ENCODE measurements around the gene XXYLT1.
"Not testable (repeated sequence)": the region's sequence is repeated elsewhere in the genome, so short reads cannot be mapped to it uniquely, and the experiment has no call there.

The XXYLT1 gene

GRCh38 chr3:195236801-195237570, 34.0 kb downstream of the XXYLT1 start:
- Histone ChIP-seq H2BK5ac (ENCODE audit: low read depth, low read length, poor library complexity, severe bottlenecking) (no peak overlapping the region), H2AFZ (ENCODE audit: low read depth, low read length) (no peak overlapping the region), H4K91ac (ENCODE audit: low read length) (no peak overlapping the region), H4K8ac (ENCODE audit: low read length) (no peak overlapping the region), H3K4ac (ENCODE audit: low read depth in 1 of 2, low read length in 2 of 2) (no peak overlapping the region), H3K9me3 (ENCODE audit: control insufficient read depth, low read length) (peaks cover 5% of the 10 kb centered on the region), H2BK120ac (ENCODE audit: low read depth, low read length) (no peak overlapping the region), H3K9ac (ENCODE audit: low read length) (no peak overlapping the region), H2BK12ac (ENCODE audit: low read length in 2 of 2) (no peak overlapping the region), H3K36me3 (ENCODE audit: control insufficient read depth in 1 of 2, insufficient read depth in 2 of 2, low read depth in 1 of 2, low read length in 2 of 2) (peaks cover 0 to 5% of the 10 kb centered on the region in 2 experiments), H3K27me3 (ENCODE audit: control insufficient read depth in 1 of 2, insufficient read depth in 1 of 2, low read length in 2 of 2) (no peaks in the 10 kb centered on the region), H3K4me1 (ENCODE audit: control insufficient read depth, insufficient read depth, low read depth, low read length) (peaks cover 8% of the 10 kb centered on the region), H3K79me1 (replicated peaks; ENCODE audit: low read length, poor library complexity, severe bottlenecking) (peaks cover 26% of the 10 kb centered on the region), H3K4me3 (ENCODE audit: insufficient read depth in 1 of 2, low read depth in 1 of 2, low read length in 2 of 2) (no peak overlapping the region), H2AK5ac (ENCODE audit: low read length, severe bottlenecking) (no peak overlapping the region), H3K18ac (ENCODE audit: low read depth in 1 of 2, low read length in 2 of 2) (no peak overlapping the region), H3K4me2 (ENCODE audit: low read length, poor library complexity, severe bottlenecking) (no peak overlapping the region), H2BK15ac (ENCODE audit: low read depth, poor library complexity, severe bottlenecking) (no peak overlapping the region), H3K14ac (ENCODE audit: low read length in 2 of 2) (no peak overlapping the region), H3K23ac (ENCODE audit: low read length in 2 of 2) (no peak overlapping the region), H3K27ac (ENCODE audit: low read length, poor library complexity, severe bottlenecking) (no peak overlapping the region)
- no peak for DNase-seq
- over 99% methylated on average over 6 of the region's 10 CpGs for WGBS

- Histone ChIP-seq H2BK5ac (ENCODE audit: low read depth, low read length, poor library complexity, severe bottlenecking) (no peak overlapping the region), H3K36me3 (ENCODE audit: control insufficient read depth in 1 of 2, insufficient read depth in 2 of 2, low read depth in 1 of 2, low read length in 2 of 2) (peaks cover 0 to 5% of the 10 kb centered on the region in 2 experiments), H3K4me3 (ENCODE audit: insufficient read depth in 1 of 2, low read depth in 1 of 2, low read length in 2 of 2) (no peak overlapping the region), H3K14ac (ENCODE audit: low read length in 2 of 2) (no peak overlapping the region), H3K27me3 (ENCODE audit: control insufficient read depth in 1 of 2, insufficient read depth in 1 of 2, low read length in 2 of 2) (no peaks in the 10 kb centered on the region), H3K9ac (ENCODE audit: low read length) (no peak overlapping the region), H2AFZ (ENCODE audit: low read depth, low read length) (no peak overlapping the region), H3K18ac (ENCODE audit: low read depth in 1 of 2, low read length in 2 of 2) (no peak overlapping the region), H3K4me1 (ENCODE audit: control insufficient read depth, insufficient read depth, low read depth, low read length) (peaks cover 7% of the 10 kb centered on the region), H3K27ac (ENCODE audit: low read length, poor library complexity, severe bottlenecking) (no peak overlapping the region), H3K9me3 (ENCODE audit: control insufficient read depth, low read length) (peaks cover 5% of the 10 kb centered on the region), H3K4me2 (ENCODE audit: low read length, poor library complexity, severe bottlenecking) (no peak overlapping the region), H4K8ac (ENCODE audit: low read length) (no peak overlapping the region), H3K79me1 (replicated peaks; ENCODE audit: low read length, poor library complexity, severe bottlenecking) (peaks cover 25% of the 10 kb centered on the region), H2BK120ac (ENCODE audit: low read depth, low read length) (no peak overlapping the region), H3K23ac (ENCODE audit: low read length in 2 of 2) (no peak overlapping the region), H4K91ac (ENCODE audit: low read length) (no peak overlapping the region), H3K4ac (ENCODE audit: low read depth in 1 of 2, low read length in 2 of 2) (no peak overlapping the region), H2AK5ac (ENCODE audit: low read length, severe bottlenecking) (no peak overlapping the region), H2BK15ac (ENCODE audit: low read depth, poor library complexity, severe bottlenecking) (no peak overlapping the region), H2BK12ac (ENCODE audit: low read length in 2 of 2) (peak overlapping the region in 1 of 2 experiments; percentile 24)
- 97% methylated on average over 5 of the region's 5 CpGs for WGBS
- DNase-seq: no peak
Observed at GRCh38 chr3:195236076-195236798, 34.7 kb downstream of the XXYLT1 start.

GRCh38 chr3:195230244-195230643, 40.7 kb downstream of the XXYLT1 start:
- no peak overlapping the region for H3K14ac ChIP-seq (ENCODE audit: low read length in 2 of 2)
- no peak overlapping the region for H3K27ac ChIP-seq (ENCODE audit: low read length, poor library complexity, severe bottlenecking)

GRCh38 chr3:195228886-195229285, 42.1 kb downstream of the XXYLT1 start:
- not testable (repeated sequence) for H2BK12ac ChIP-seq (ENCODE audit: low read length in 2 of 2)

More at GRCh38 chr3:195230244-195230643, 40.7 kb downstream of the XXYLT1 start:
- no peak overlapping the region for H3K9ac ChIP-seq (ENCODE audit: low read length)
- H2AK5ac ChIP-seq (ENCODE audit: low read length, severe bottlenecking): no peak overlapping the region
- H2BK5ac ChIP-seq (ENCODE audit: low read depth, low read length, poor library complexity, severe bottlenecking): no peak overlapping the region
- no peak overlapping the region for H4K8ac ChIP-seq (ENCODE audit: low read length)
- no peaks in the 10 kb centered on the region for H3K27me3 ChIP-seq (ENCODE audit: control insufficient read depth in 1 of 2, insufficient read depth in 1 of 2, low read length in 2 of 2)
- H3K18ac ChIP-seq (ENCODE audit: low read depth in 1 of 2, low read length in 2 of 2): no peak overlapping the region
- no peak overlapping the region for H3K23ac ChIP-seq (ENCODE audit: low read length in 2 of 2)
- no peak overlapping the region for H2BK120ac ChIP-seq (ENCODE audit: low read depth, low read length)
- H2BK15ac ChIP-seq (ENCODE audit: low read depth, poor library complexity, severe bottlenecking): no peak overlapping the region
- H3K4me3 ChIP-seq (ENCODE audit: insufficient read depth in 1 of 2, low read depth in 1 of 2, low read length in 2 of 2): no peak overlapping the region
- DNase-seq: no peak
- H3K79me1 ChIP-seq (replicated peaks; ENCODE audit: low read length, poor library complexity, severe bottlenecking): peaks cover 3% of the 10 kb centered on the region
- H3K9me3 ChIP-seq (ENCODE audit: control insufficient read depth, low read length): peaks cover 1% of the 10 kb centered on the region
- H3K4me2 ChIP-seq (ENCODE audit: low read length, poor library complexity, severe bottlenecking): no peak overlapping the region
- no peak overlapping the region for H2AFZ ChIP-seq (ENCODE audit: low read depth, low read length)
- no peak overlapping the region for H2BK12ac ChIP-seq (ENCODE audit: low read length in 2 of 2)
- no peaks in the 10 kb centered on the region for H3K4me1 ChIP-seq (ENCODE audit: control insufficient read depth, insufficient read depth, low read depth, low read length)
- H3K4ac ChIP-seq (ENCODE audit: low read depth in 1 of 2, low read length in 2 of 2): no peak overlapping the region
- H4K91ac ChIP-seq (ENCODE audit: low read length): no peak overlapping the region
- H3K36me3 ChIP-seq (ENCODE audit: control insufficient read depth in 1 of 2, insufficient read depth in 2 of 2, low read depth in 1 of 2, low read length in 2 of 2): peaks cover 11 to 13% of the 10 kb centered on the region in 2 experiments
- WGBS: 100% methylated on average over 1 of the region's 1 CpG

More at GRCh38 chr3:195228886-195229285, 42.1 kb downstream of the XXYLT1 start:
- H3K36me3 ChIP-seq (ENCODE audit: control insufficient read depth in 1 of 2, insufficient read depth in 2 of 2, low read depth in 1 of 2, low read length in 2 of 2): peaks cover 13 to 16% of the 10 kb centered on the region in 2 experiments
- not testable (repeated sequence) for H3K4me3 ChIP-seq (ENCODE audit: insufficient read depth in 1 of 2, low read depth in 1 of 2, low read length in 2 of 2); H3K27ac ChIP-seq (ENCODE audit: low read length, poor library complexity, severe bottlenecking); H3K18ac ChIP-seq (ENCODE audit: low read depth in 1 of 2, low read length in 2 of 2); H2AFZ ChIP-seq (ENCODE audit: low read depth, low read length); H2BK5ac ChIP-seq (ENCODE audit: low read depth, low read length, poor library complexity, severe bottlenecking); DNase-seq; H2BK15ac ChIP-seq (ENCODE audit: low read depth, poor library complexity, severe bottlenecking); H3K27me3 ChIP-seq (ENCODE audit: control insufficient read depth in 1 of 2, insufficient read depth in 1 of 2, low read length in 2 of 2); H3K79me1 ChIP-seq (replicated peaks; ENCODE audit: low read length, poor library complexity, severe bottlenecking); H4K8ac ChIP-seq (ENCODE audit: low read length); H3K4me1 ChIP-seq (ENCODE audit: control insufficient read depth, insufficient read depth, low read depth, low read length); H2AK5ac ChIP-seq (ENCODE audit: low read length, severe bottlenecking); H3K14ac ChIP-seq (ENCODE audit: low read length in 2 of 2); H3K4me2 ChIP-seq (ENCODE audit: low read length, poor library complexity, severe bottlenecking); H3K23ac ChIP-seq (ENCODE audit: low read length in 2 of 2); H2BK120ac ChIP-seq (ENCODE audit: low read depth, low read length); H3K4ac ChIP-seq (ENCODE audit: low read depth in 1 of 2, low read length in 2 of 2); H3K9me3 ChIP-seq (ENCODE audit: control insufficient read depth, low read length); H4K91ac ChIP-seq (ENCODE audit: low read length); H3K9ac ChIP-seq (ENCODE audit: low read length)
- 99% methylated on average over 5 of the region's 5 CpGs for WGBS
